ENCODE results near the gene PSG11.
"Not testable (repeated sequence)": the region's sequence is repeated elsewhere in the genome, so short reads cannot be mapped to it uniquely, and the experiment has no call there.

PSG11 gene

DNA sequence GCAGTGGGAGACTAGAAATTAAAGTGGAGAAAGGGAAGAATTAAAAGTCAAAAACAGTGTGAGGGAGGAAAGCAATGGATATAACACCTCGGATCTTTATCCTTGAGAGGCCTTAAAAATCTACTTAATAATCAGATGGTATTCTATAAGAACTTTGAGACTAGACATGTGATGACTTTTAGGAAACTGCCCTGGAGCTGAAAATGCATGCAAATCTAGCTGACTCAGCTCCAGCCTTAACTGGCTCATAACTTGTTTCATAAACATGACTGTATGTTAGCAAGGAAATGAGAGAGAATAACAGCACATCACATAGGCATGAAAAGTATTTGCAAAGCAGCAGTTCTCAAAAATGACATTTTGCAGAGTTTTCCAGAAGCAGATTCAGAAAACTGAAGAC is 38.1 kb downstream of the PSG11 start:
- DNase-seq: not testable (repeated sequence)

DNA sequence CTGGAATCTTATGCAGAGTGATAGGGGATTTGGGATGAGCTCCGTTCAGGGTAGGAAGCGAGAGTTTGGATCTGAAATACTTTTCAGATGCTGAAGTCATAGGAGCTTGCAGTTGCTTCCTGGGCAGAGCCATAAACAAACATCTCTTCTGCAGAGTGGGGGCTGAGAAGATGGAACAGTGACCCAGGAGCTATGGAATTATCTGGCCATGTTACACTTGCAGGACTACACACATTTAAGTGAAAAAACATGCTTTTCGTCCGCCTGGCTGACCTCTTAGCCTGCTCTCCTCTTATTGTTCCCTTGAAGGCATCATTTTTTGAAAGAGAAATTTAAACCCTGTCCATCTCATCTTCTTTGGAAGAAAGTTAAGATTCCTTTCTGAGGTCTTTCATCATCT is 40.7 kb downstream of the PSG11 start:
- no peak for DNase-seq

DNA sequence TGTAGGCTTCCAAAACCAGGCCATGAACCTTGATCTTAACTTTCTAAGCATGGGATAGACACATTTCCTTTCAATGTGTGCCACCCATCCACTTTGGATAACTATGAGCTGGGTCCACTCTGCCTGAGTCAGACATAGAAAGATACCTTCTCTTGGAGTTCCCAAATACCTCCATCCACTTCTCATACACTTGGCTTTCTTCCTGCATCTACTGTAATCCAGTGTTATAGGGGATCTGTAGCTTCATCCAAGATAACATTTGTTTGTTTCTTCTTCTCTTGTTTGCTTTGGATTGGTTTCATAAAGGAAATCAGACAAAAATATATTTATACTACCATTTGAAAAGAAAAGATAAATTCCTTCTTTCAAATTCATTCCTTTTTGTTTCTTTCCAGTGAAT is 44.2 kb downstream of the PSG11 start:
- DNase-seq: not testable (repeated sequence)

DNA sequence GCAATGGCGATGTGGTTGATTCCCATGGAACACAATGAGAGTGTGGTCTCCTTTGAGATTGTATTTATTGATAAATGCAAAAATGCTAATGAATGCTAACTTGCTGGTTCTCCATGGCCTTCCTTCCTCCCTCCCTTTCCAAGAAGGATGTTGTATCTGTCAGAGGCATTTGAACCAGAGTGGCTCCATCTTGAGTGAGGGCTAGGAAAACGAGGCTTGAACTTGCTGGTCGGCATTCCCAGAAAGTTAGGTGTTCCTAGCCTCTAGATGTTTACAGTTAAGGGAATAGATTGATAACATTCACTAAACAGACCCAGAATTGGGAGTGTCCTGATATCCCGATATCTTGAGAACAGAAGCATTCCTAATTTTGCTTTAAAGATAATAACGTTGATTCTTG is 54.8 kb downstream of the PSG11 start:
- not testable (repeated sequence) for DNase-seq

DNA sequence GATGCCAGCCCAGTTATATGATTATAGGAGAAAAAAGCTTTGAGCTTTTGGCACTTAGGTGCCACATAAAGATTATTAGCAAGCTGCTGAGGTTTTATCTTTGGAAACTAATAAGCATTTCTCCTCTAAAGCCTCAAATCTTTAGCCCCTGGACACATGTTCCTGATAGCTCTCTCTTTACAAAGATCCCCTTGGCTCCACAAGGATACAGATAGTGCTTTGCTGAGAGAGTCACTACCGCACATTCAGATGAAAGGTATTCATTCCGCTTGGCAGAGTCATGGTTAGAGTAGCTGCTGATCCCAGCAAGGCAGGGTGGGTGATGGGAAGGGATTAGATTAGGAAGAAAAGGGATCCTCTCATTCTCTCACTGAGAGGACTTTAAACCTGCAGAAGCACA is 61.1 kb downstream of the PSG11 start:
- no peak for DNase-seq

DNA sequence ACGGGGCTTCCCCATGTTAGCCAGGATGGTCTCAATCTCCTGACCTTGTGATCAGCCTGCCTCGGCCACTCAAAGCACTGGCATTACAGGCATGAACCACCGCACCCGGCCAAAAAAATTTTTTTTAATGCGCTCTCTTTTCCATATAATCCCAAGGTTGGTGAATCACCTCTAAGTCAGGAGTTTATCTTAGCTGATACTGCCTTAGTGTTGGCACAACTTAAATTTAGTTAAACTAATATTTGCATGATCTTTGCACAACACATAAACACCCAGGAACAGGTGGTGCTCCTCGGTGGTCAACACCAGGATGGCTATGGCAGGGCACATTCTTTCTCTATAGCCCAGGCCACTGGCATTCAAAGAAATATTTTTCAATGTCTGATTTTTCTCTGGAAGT is 65.2 kb downstream of the PSG11 start:
- DNase-seq: no peak

Data from CD4-positive, alpha-beta T cell treated with Interleukin-21 for 1 hour (primary cell).